Cardiac fibroblast (primary cell): ENCODE measurements around the gene LMO7.
A peak's percentile ranks its signal among the peaks of the same experiment; 100 is the strongest.
"Not testable (repeated sequence)": the region's sequence is repeated elsewhere in the genome, so short reads cannot be mapped to it uniquely, and the experiment has no call there.

Experiments
- DNase-seq, 2 donors: peaks; one replicate each; pipeline versions ENCODE4 v3.0.0 to v3.0.0-alpha.2; 2010; ENCODE audit warnings: low read depth in 2 of 2
- H3K4me3 ChIP-seq, 2 donors: replicated peaks in 1 of 2; 1 replicate in 1 of 2; 2 replicates in 1 of 2; pipeline ENCODE4 v1.5.1; 2011; ENCODE audit warnings: low read depth in 2 of 2, low read length in 2 of 2, mild to moderate bottlenecking in 2 of 2, moderate library complexity in 1 of 2
- TF ChIP-seq, protein P1 (sequence below): IDR thresholded peaks from one replicate; pipeline ENCODE4 v1.5.1; 2011; ENCODE audit warnings: low read depth, mild to moderate bottlenecking, low read length, inconsistent platforms

LMO7 gene

DNA sequence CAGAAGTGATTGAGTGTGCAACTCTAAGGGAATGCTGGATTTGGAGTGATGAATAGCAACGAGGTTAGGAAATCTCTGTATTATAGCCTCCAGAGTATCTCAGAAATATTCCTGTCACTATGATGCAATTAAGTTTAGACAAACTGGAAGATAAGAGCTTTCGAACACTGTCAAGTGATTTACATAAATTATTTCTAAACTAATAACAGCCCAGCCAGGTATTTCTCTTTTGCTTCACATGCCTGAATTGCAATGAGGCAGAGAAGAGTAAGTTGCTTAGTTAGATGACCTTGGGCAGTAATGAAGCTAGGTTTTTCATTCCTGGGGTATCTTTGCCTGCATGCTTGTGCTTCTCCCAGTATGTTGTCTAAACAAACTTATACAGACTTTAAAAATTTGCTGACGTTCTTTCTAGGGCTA is 134.5 kb downstream of the LMO7 start:
- peak; percentile 29 to 30 for DNase-seq

DNA sequence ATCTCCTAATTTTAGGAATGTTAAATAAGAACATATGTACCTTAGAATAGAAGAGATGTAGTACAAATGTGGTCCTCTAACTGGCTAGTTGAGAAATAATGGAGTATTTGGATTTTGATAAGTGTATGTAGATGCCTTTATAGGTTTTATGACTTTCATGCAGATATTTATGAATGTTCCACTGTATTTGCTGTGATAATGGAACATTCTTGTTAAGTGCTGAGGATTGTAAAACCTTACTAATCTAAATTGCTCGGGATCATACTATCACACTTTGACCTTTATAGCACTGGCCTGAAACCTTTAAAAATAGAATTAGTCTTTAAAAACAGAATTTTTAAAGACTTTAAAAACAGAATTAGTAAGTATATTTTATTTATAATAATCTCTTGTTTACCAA is 135.1 kb downstream of the LMO7 start:
- TF ChIP-seq, protein P1, sequence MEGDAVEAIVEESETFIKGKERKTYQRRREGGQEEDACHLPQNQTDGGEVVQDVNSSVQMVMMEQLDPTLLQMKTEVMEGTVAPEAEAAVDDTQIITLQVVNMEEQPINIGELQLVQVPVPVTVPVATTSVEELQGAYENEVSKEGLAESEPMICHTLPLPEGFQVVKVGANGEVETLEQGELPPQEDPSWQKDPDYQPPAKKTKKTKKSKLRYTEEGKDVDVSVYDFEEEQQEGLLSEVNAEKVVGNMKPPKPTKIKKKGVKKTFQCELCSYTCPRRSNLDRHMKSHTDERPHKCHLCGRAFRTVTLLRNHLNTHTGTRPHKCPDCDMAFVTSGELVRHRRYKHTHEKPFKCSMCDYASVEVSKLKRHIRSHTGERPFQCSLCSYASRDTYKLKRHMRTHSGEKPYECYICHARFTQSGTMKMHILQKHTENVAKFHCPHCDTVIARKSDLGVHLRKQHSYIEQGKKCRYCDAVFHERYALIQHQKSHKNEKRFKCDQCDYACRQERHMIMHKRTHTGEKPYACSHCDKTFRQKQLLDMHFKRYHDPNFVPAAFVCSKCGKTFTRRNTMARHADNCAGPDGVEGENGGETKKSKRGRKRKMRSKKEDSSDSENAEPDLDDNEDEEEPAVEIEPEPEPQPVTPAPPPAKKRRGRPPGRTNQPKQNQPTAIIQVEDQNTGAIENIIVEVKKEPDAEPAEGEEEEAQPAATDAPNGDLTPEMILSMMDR: no peak
- H3K4me3 ChIP-seq: no peak overlapping the region
- no peak for DNase-seq

More for the DNA sequence above, 134.5 kb downstream of the LMO7 start:
- TF ChIP-seq, protein P1: no peak
- H3K4me3 ChIP-seq: no peak overlapping the region

DNA sequence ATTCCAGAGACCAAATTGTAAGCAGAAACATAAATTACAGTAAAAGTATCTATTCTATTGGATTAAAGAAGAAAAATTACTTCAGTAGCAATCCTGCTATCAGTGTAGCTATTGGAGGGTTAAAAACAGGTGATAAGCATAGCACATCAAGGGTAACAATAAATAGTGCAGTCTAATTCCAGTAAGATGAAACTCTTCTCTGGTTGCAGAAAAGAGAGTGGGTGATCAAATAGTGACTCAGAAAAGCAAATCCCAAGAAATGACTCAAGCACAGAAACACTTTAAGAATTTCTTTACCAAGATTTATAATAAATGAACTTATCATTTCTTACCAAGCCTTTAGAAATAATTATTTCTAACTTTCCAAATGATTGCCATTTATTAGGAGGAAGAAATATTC is 135.7 kb downstream of the LMO7 start:
- no peak overlapping the region for H3K4me3 ChIP-seq
- TF ChIP-seq, protein P1: no peak
- DNase-seq: peak; percentile 67 to 84

DNA sequence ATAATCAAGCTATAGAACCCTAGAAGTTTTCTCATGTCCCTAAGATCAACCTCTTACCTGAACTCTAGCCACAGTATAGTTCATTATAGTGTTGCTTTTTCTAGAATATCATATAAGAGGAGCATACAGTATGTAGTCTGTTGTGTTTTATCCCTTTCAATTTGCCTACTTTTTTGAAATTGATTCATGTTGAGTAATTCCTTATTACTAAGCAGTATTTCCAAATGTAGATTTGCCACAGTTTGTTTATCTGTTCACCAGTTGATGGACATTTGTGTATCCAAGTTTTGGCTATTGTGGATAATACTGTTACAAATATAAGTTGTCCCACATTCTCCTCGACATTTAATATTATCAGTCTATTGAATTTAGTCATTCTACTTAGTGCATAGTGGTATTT is 138.0 kb downstream of the LMO7 start:
- DNase-seq: no peak
- TF ChIP-seq, protein P1: no peak
- H3K4me3 ChIP-seq: no peak overlapping the region

DNA sequence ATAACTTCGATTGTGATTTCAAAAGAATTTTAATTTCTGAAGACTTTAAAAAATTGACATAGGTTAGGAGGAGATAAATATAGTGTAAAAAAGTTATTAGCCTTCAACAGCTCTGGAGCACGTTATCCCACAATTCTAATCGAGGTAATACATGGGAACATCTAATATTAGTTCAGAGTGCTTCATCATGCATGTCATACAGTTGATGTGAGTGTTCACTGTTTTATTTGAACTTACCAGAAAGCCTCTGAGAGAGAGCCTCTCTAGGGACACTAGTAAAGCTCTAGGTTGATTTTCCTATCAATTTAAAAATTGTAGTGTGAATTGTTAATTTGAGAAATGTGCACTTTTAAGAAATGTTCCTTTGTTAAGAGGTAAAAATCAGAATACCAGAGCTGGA is 140.4 kb downstream of the LMO7 start:
- no peak overlapping the region for H3K4me3 ChIP-seq
- TF ChIP-seq, protein P1: no peak
- DNase-seq: no peak

DNA sequence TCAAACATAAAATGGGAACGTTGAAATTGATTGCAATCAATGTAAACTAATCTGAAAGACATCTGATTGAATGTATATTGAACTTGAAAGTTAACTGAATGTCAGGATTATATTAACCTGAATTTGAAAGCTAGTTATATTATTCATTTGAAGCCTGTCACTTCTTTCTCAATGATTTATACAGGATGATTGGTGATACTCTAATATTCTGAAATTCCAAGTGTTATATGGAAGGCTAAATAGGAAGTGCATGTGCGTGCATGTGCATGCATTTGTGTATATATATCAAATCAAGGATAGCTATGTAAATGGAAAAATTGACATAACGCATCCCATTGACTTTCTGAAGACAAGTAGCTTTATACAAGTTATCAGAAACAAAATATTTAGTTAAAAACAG is 143.3 kb downstream of the LMO7 start:
- TF ChIP-seq, protein P1: no peak
- H3K4me3 ChIP-seq: no peak overlapping the region
- DNase-seq: no peak

DNA sequence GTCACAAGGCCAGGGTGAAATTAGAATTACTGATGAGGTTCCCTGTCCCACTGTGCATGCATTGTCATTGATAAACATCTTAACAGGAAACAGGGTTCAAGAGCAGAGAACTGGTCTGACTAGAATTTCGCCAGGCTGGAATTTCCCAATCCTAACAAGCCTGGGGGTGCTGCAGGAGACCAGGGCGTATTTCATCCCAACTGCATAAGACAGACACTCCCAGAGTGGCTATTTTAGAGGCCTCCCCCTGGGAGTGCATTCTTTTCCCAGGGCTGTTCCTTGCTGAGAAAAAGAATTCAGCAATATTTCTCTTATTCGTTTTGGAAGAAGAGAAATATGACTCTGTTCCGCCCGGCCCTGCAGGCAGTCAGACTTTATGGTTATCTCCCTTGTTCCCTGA is 144.0 kb downstream of the LMO7 start:
- not testable (repeated sequence) for H3K4me3 ChIP-seq, DNase-seq
